NCI-H128 (cell line): ENCODE data around the gene NAA16.
"Not testable (repeated sequence)": the region's sequence is repeated elsewhere in the genome, so short reads cannot be mapped to it uniquely, and the experiment has no call there.

Experiments used
- DNase-seq: peaks from one replicate; lab custom pipeline; 2025; ENCODE audit not compliant: unreplicated experiment; lab: John Stamatoyannopoulos, UW

The NAA16 gene

GRCh38 chr13:41310963-41311405 lies at the start of gene NAA16:
Gene NAA16 (plus strand): TSS chr13:41311267. CDS start chr13:41311529, 262 bp downstream.
- DNase-seq, result peak; percentile 86

GRCh38 chr13:41263261-41263971 lies 47.7 kb upstream of the NAA16 start, which contains the start of gene MTRF1:
Gene MTRF1 (minus strand): TSS chr13:41263576. CDS start chr13:41260907, 2,669 bp downstream.
- DNase-seq, result peak; percentile 55

GRCh38 chr13:41267106-41267505 lies 44.0 kb upstream of the NAA16 start:
- no peak for DNase-seq

- DNase-seq, result no peak
Observed at GRCh38 chr13:41268764-41269163, 42.3 kb upstream of the NAA16 start.

- DNase-seq, result no peak
Observed at GRCh38 chr13:41271456-41272285, 39.4 kb upstream of the NAA16 start.

- DNase-seq, result no peak
Observed at GRCh38 chr13:41273831-41274441, 37.1 kb upstream of the NAA16 start.

GRCh38 chr13:41274881-41275280 lies 36.2 kb upstream of the NAA16 start:
- DNase-seq, result no peak

GRCh38 chr13:41276824-41277223 lies 34.2 kb upstream of the NAA16 start:
- DNase-seq, result no peak

- not testable (repeated sequence) for DNase-seq
Observed at GRCh38 chr13:41279156-41279555, 31.9 kb upstream of the NAA16 start.

GRCh38 chr13:41282129-41282571 lies 28.9 kb upstream of the NAA16 start:
- no peak for DNase-seq

GRCh38 chr13:41284512-41285288 lies 26.4 kb upstream of the NAA16 start:
- no peak for DNase-seq

- no peak for DNase-seq
Observed at GRCh38 chr13:41286370-41286769, 24.7 kb upstream of the NAA16 start.

- no peak for DNase-seq
Observed at GRCh38 chr13:41289463-41289881, 21.6 kb upstream of the NAA16 start.

- no peak for DNase-seq
Observed at GRCh38 chr13:41291246-41291645, 19.8 kb upstream of the NAA16 start.

- DNase-seq, result no peak
Observed at GRCh38 chr13:41293272-41293671, 17.8 kb upstream of the NAA16 start.

GRCh38 chr13:41294914-41295313 lies 16.2 kb upstream of the NAA16 start:
- no peak for DNase-seq

GRCh38 chr13:41295973-41296372 lies 15.1 kb upstream of the NAA16 start:
- no peak for DNase-seq

GRCh38 chr13:41296879-41297646 lies 14.0 kb upstream of the NAA16 start:
- DNase-seq, result no peak

GRCh38 chr13:41299316-41300094 lies 11.6 kb upstream of the NAA16 start:
- DNase-seq, result no peak
